Measurements from ENCODE around the gene ZNF747.

Gene ZNF747

GRCh38 chr16:30552956-30553355, 18.3 kb upstream of the ZNF747 start:
- ATAC-seq, result no peak
- no peak for TF ChIP-seq BACH2 (CRISPR knock-in tag; IDR thresholded peaks at IDR 0.05; ENCODE audit: borderline replicate concordance)

DNA sequence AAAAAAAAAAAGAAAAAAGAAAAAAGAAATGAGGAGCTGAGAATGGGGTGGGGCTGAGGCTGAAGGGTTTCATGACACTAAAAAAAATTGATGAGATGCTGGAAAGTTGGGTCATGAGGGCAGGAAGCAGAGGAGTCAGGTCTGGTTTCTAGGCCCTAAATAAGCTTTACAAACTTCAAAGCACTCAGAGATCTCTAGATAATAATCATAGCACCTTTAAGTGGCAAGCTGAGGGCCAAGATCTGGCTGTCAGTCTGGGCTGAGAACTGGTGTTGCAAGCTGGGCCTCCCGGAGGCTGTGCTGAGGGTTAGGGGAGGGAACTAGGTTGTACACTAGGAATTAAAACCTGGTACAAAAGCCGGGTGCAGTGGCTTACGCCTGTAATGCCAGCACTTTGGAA, 17.1 kb upstream of the ZNF747 start:
- no peak for TF ChIP-seq TCF4 (CRISPR knock-in tag; IDR thresholded peaks at IDR 0.05; ENCODE audit: borderline replicate concordance)
- TF ChIP-seq, protein P1, sequence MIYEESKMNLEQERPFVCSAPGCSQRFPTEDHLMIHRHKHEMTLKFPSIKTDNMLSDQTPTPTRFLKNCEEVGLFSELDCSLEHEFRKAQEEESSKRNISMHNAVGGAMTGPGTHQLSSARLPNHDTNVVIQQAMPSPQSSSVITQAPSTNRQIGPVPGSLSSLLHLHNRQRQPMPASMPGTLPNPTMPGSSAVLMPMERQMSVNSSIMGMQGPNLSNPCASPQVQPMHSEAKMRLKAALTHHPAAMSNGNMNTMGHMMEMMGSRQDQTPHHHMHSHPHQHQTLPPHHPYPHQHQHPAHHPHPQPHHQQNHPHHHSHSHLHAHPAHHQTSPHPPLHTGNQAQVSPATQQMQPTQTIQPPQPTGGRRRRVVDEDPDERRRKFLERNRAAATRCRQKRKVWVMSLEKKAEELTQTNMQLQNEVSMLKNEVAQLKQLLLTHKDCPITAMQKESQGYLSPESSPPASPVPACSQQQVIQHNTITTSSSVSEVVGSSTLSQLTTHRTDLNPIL (CRISPR knock-in tag; IDR thresholded peaks at IDR 0.05; ENCODE audit: low read depth), result no peak
- ATAC-seq, result no peak

DNA sequence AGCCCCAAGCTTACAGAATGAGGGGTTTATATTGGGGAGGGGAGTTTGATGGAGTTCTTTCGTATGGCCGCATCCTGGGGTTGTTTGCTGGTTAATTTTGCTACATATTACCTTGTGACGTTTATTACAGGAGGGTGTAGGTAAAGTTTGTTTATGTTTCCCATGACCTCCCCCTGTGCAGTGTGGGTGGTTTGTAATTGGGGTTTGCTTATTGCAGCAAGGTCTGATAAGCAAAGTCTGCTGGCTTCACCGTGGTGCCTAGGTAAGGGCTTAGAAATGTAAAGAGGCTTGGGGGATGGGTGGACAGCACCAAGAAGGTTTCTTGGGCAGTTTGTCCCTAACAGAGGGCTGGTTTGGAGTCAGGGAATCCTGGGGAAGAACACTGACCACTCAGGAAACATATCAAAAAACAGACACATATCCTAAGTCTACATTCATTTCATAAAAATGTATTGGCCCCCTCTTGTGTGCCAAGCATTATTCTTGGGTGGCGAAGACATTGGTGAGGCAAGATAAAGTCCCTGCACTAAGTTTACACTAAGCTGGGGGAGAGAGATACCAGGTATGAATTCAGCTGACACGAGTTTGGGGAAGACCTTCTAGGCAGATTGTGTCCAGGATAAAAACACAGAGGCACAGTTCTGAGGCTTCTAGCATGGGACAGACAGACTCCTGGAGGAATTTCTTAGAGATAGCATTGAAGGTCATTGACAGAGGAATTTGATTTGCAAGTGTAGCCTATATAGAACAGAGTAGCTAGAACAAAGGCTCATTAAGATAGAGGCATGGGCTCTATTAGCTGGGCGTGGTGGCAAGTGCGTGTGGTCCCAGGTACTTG, 14.0 kb upstream of the ZNF747 start:
- TF ChIP-seq POU6F1 (CRISPR knock-in tag; IDR thresholded peaks at IDR 0.05; ENCODE audit: borderline replicate concordance, low read depth) (no peak), OSR1 (CRISPR knock-in tag; IDR thresholded peaks at IDR 0.05) (no peak), BACH2 (CRISPR knock-in tag; IDR thresholded peaks at IDR 0.05; ENCODE audit: borderline replicate concordance) (no peak), CSRNP3 (CRISPR knock-in tag; IDR thresholded peaks at IDR 0.05) (no peak), ISL1 (CRISPR knock-in tag; IDR thresholded peaks at IDR 0.05) (no peak), ARNTL (CRISPR knock-in tag; IDR thresholded peaks at IDR 0.05; ENCODE audit: borderline replicate concordance, low read depth) (no peak), ZNF8 (CRISPR knock-in tag; IDR thresholded peaks at IDR 0.05) (no peak), PPARA (CRISPR knock-in tag; IDR thresholded peaks at IDR 0.05; ENCODE audit: borderline replicate concordance) (no peak), GLIS3 (CRISPR knock-in tag; IDR thresholded peaks at IDR 0.05) (no peak), ZNF70 (CRISPR knock-in tag; IDR thresholded peaks at IDR 0.05) (no peak), ZFP30 (CRISPR knock-in tag; IDR thresholded peaks at IDR 0.05) (no peak), RARB (CRISPR knock-in tag; IDR thresholded peaks at IDR 0.05) (no peak), TCF4 (CRISPR knock-in tag; IDR thresholded peaks at IDR 0.05; ENCODE audit: borderline replicate concordance) (no peak), ZFP3 (CRISPR knock-in tag; IDR thresholded peaks at IDR 0.05) (no peak), ESRRG (CRISPR knock-in tag; IDR thresholded peaks at IDR 0.05) (no peak), TOX (CRISPR knock-in tag; IDR thresholded peaks at IDR 0.05; ENCODE audit: borderline replicate concordance) (no peak), ZNF565 (CRISPR knock-in tag; conservative IDR thresholded peaks at IDR 0.05; ENCODE audit: low read depth) (no peak), ZC3H10 (CRISPR knock-in tag; IDR thresholded peaks at IDR 0.05) (no peak)
- TF ChIP-seq, protein P2, sequence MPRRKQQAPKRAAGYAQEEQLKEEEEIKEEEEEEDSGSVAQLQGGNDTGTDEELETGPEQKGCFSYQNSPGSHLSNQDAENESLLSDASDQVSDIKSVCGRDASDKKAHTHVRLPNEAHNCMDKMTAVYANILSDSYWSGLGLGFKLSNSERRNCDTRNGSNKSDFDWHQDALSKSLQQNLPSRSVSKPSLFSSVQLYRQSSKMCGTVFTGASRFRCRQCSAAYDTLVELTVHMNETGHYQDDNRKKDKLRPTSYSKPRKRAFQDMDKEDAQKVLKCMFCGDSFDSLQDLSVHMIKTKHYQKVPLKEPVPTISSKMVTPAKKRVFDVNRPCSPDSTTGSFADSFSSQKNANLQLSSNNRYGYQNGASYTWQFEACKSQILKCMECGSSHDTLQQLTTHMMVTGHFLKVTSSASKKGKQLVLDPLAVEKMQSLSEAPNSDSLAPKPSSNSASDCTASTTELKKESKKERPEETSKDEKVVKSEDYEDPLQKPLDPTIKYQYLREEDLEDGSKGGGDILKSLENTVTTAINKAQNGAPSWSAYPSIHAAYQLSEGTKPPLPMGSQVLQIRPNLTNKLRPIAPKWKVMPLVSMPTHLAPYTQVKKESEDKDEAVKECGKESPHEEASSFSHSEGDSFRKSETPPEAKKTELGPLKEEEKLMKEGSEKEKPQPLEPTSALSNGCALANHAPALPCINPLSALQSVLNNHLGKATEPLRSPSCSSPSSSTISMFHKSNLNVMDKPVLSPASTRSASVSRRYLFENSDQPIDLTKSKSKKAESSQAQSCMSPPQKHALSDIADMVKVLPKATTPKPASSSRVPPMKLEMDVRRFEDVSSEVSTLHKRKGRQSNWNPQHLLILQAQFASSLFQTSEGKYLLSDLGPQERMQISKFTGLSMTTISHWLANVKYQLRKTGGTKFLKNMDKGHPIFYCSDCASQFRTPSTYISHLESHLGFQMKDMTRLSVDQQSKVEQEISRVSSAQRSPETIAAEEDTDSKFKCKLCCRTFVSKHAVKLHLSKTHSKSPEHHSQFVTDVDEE (CRISPR knock-in tag; IDR thresholded peaks at IDR 0.05), result no peak
- TF ChIP-seq, protein P1 (CRISPR knock-in tag; IDR thresholded peaks at IDR 0.05; ENCODE audit: low read depth), result no peak
- ATAC-seq, result no peak; the same call in 2 of the 3 replicates

Measured in SK-N-SH treated with all-trans-retinoic acid at 6 μM for 48 hours (cell line).